ENCODE results near the gene FAM9B.
"Not testable (repeated sequence)": the region's sequence is repeated elsewhere in the genome, so short reads cannot be mapped to it uniquely, and the experiment has no call there.

The FAM9B gene

DNA sequence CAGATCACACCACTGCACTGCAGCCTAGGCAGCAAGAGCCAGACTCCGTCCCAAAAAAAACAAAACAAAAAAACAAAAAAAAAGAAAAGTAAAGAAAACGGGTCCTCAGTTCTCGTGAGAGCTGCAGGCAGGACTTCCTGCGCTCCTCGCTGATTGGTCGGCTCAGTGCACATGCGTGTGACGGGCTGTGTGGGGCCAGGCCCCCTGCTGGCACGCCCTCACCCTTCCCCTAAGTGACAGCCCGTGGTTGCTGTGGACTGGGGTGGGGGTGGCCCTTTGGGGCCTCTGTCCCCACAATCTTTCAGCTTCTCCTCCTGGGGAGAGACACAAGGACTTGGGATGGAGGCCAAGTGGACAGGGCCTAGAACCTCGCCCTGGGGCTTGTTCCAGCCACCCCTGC lies at the start of gene FAM9B:
Gene FAM9B, minus strand, starts transcription at position 139 of the 400 bp plus-strand sequence. CDS start 1,141 bp downstream, outside the sequence.
- DNase-seq (ENCODE audit: low spot score), result no peak

GRCh38 chrX:9081271-9081670 lies 47.3 kb upstream of the FAM9B start:
- DNase-seq (ENCODE audit: low spot score), result no peak

DNA sequence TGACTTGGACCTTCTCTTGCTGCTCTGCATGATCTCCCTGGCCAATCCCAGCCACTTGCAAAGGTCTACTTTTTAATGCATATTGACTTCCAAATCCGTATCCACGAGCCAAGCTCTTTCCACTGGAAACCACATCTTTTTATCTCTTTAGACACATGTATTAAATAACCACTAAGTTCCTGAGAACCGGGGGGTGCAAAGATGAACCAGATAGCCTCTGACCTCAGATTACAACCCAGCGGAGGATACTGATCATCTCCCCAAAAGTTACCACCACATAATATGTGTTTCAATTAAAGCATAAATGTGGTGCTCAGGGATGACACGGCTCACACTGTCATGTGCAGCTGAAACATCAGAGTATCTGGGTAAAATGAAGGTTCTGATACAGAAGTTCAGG lies 40.4 kb upstream of the FAM9B start:
- no peak for DNase-seq (ENCODE audit: low spot score)

DNA sequence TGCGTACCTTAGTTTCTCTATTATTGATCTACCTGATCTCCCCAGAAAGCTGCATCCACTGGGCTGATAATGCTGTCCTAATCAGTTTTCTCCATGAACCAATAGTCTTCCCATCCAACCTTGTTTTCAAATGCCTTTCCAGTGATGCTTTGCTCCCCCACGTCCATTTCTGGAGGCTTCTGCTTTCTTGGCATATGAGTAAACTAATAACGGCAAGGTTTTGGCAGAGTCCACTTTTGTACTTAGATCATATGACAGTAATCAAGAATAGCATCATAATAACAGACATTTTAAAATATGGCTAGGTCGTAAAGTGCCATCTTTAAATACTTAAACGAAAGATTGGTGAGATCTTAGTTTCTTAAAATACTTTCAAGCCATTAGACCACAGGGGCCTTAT lies 38.4 kb upstream of the FAM9B start:
- no peak for DNase-seq (ENCODE audit: low spot score)

GRCh38 chrX:9071031-9071650 lies 37.2 kb upstream of the FAM9B start:
- DNase-seq (ENCODE audit: low spot score), result no peak

DNA sequence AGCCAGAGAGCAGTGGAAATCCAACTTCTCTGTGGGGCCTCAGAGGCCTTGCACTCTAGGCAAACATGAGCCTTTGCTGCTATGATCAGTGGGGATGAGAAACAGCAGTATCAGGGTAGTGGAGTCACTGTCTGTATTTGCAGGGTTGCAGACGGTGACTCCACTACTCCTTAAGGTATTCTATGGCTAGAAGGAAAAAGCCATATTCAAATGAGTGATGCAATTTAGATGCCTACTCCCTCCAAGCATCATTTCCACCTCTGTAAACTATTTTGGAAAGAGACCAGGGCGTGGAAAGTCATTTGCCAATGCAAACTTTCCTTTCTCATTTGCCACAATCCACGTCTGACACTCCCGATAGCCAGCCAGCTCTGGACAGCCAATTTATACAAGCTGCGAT lies 35.6 kb upstream of the FAM9B start:
- DNase-seq (ENCODE audit: low spot score), result no peak

DNA sequence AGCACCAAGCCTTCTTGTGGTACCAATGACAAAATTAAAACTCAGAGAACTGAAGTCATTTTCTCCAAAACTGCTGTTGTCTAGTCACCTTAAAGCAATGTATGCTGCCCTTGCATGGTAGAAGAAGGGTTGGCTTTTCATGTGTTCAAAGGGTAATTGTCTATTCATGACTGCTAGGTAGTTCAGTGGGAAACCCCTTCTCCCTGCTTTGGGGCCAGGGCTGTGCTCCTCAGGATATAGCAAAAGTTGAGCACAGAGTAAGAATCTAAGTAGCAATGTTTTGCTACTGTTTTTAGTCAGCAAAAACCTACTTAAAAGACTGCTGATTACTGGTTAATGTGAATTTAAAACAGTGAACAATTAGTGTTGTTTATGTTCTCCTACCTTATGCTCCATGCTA lies 30.8 kb upstream of the FAM9B start:
- DNase-seq (ENCODE audit: low spot score), result no peak

- DNase-seq (ENCODE audit: low spot score), result no peak
These were observed 28.7 kb upstream of the FAM9B start for GRCh38 chrX:9062641-9063040.

GRCh38 chrX:9055354-9055753 lies 21.4 kb upstream of the FAM9B start:
- DNase-seq (ENCODE audit: low spot score), result no peak

DNA sequence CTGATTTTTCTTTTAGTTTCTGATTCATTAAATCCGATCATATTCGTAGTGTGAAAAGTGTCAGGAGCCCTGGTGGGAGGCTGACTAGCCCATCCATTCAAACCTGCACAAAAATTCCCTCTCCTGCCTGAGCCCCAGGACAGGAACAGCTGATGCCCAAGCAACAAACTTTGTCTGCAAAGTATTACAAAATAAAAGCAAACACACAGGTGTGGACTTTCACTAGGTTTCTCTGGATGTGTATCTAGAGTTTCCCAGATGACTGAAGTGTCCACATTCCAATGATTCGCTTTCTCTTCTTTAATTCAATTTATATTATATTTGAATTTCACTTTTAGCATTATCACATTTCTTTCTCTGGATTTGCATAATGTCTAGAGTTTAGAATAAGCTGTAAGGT lies 18.2 kb upstream of the FAM9B start:
- DNase-seq (ENCODE audit: low spot score), result no peak

DNA sequence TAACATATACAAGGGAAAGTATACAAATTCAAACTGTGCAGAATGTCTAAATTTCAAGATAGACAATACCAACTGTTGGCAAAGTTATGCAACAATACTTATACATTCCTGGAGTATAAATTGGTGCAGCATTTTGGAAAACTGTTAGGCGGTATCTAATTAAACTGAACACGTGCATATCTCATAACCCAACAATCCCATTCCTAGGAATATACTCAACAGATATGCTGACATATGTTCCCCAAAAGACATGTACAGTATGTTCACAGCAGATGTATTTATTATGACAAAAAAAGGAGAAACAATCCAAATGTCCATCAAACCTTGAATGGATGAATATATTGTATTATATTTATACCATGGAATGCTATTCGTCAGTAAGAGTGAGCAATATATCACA lies 16.4 kb upstream of the FAM9B start:
- no peak for DNase-seq (ENCODE audit: low spot score)

DNA sequence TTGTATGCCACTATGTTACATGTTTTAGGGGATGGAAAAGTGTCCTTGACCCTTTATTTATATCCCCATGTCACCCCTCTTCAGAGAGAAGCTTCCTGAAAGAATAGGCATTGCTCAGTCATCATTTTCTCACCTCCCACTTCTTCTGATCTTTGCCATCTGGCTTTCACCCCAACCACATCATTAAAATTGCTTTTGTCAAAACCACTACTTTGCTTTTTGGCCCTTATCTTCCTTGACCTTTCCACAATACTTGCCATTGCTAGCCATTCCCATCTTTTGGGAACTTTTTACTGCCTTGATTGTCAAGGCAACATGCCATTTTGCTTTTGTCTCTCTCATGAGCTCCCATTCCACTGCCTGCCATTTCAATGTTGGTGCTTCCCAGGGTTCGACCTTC lies 14.9 kb upstream of the FAM9B start:
- no peak for DNase-seq (ENCODE audit: low spot score)

- no peak for DNase-seq (ENCODE audit: low spot score)
These were observed 4.3 kb upstream of the FAM9B start for GRCh38 chrX:9038244-9038643.

- no peak for DNase-seq (ENCODE audit: low spot score)
These were observed 3.4 kb upstream of the FAM9B start for GRCh38 chrX:9037296-9037695.

DNA sequence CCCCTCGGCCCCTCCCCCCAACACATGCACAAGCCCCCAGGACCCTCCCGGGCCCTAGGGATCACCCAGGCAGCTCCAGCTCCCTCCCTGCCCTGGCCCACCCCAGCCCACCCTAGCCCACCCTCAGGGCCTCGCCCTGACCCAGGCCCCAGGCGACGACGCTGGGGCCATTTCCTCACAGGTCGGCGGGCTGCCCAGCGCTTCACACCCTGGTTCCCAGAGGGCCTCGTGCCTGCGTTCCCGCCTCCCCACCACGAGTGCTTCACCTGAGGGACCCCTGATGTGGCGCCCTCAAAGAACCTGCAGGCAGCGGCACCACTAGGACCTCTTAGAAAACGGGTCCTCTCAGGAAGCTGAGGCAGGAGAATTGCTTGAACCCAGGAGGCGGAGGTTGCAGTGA lies 341 bp downstream of the FAM9B start:
- no peak for DNase-seq (ENCODE audit: low spot score)

DNA sequence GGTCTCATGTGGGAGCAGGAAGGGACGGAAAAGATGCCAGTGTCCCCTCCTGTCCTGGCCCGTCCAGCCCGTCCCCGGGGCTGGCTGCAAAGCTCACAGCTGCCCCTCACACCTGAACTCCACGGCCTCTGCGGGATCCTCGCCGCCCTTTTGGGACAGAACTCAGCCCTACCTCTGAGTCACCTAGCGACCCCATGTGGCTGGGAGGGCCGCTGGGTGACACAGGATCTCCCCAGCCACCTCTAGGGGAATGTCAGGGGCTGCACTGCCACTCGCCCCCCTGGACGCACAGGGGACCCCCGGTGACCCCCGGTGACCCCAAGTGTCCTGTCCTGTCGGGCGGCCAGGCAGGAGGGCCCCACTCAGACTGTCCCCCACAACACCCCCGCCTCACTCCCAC lies 748 bp downstream of the FAM9B start:
- DNase-seq (ENCODE audit: low spot score), result no peak

- DNase-seq (ENCODE audit: low spot score), result no peak
These were observed 10.6 kb downstream of the FAM9B start for GRCh38 chrX:9023293-9023692.

GRCh38 chrX:9019151-9019550 lies 14.8 kb downstream of the FAM9B start:
- DNase-seq (ENCODE audit: low spot score), result no peak

DNA sequence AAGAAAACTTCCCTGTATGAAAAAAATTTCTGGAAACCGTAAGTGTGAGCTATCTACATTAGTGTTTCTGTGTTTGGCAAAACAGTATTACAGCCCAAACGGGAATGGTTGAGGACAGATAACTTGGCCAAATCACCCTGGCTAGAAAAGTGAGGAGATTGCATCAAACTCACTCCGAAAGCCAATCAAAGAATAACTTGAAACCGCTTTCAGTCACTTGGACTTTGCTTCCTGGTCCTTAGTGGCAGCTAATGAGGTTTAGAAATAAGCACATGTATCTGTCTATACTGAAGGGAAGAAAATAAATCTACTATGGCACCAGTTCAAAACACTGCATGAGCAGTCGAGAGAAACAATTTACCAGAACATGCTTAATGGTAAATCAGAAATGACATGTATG lies 15.6 kb downstream of the FAM9B start:
- not testable (repeated sequence) for DNase-seq (ENCODE audit: low spot score)

DNA sequence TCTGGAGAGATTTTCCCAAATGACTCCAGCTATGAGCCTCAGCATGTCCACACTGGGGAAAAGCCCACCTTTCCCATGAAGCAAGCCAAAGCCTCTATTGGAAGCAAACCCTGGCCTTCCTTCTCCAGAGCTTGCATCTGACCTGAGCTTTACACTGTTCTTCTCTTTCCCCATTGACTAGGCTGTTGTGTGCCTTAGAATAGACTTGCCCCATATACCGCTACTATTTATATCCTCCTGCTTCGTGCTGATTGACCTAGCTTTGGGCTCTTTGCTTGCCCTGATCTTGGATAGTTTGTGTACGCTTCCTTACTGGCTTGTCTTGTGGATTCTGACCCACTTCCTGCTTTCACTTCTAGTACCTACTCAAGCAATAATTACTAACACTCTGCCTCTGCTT lies 30.9 kb downstream of the FAM9B start:
- no peak for DNase-seq (ENCODE audit: low spot score)

GRCh38 chrX:8988446-8988845 lies 45.5 kb downstream of the FAM9B start:
- DNase-seq (ENCODE audit: low spot score), result no peak

- no peak for DNase-seq (ENCODE audit: low spot score)
These were observed 46.2 kb downstream of the FAM9B start for GRCh38 chrX:8987672-8988250.

GRCh38 chrX:8984231-8984630 lies 49.7 kb downstream of the FAM9B start:
- DNase-seq (ENCODE audit: low spot score), result no peak

GRCh38 chrX:8981723-8982122 lies 52.2 kb downstream of the FAM9B start:
- DNase-seq (ENCODE audit: low spot score), result peak; percentile 39

All from activated CD4-positive, alpha-beta T cell treated with anti-CD3 and anti-CD28 coated beads, Interleukin-2, Interleukin-4, amounts not matched to agents 100 ng/mL and 50 ng/mL, durations not matched to agents 16 hours and 8 hours (primary cell).